GM19397 (cell line): Measurements from ENCODE around the gene RAB7A.
"Not testable (repeated sequence)": the region's sequence is repeated elsewhere in the genome, so short reads cannot be mapped to it uniquely, and the experiment has no call there.

Source experiments
- ATAC-seq: cut with Tn5 transposase; IDR thresholded peaks from one replicate; pipeline ENCODE4 v1.9.1; 2021; ENCODE audit warnings: mild to moderate bottlenecking, moderate library complexity; ENCODE audit not compliant: unreplicated experiment

The RAB7A gene

GRCh38 chr3:128749561-128749960, 23.6 kb downstream of the RAB7A start:
- not testable (repeated sequence) for ATAC-seq

DNA sequence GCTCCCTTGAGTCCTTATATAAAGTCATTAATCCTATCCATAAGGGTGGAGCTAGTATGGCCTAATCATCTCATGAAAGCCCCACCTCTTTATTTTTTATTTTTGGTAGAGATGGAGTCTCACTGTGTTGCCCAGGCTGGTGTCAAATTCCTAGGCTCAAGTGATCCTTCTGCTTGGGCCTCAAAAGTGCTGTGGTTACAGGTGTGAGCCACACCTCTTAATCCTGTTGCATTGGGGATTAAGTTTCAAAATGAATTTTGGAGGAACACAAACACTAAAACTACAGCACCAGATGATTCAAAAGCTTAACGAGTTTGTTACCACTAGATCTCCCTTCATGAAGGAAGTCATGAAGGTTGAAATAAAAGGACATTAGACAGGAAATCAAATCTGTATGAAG, 27.7 kb downstream of the RAB7A start:
- no peak for ATAC-seq

- ATAC-seq = no peak
These were observed 34.1 kb downstream of the RAB7A start for GRCh38 chr3:128760042-128760441.

- no peak for ATAC-seq
These were observed 34.9 kb downstream of the RAB7A start for GRCh38 chr3:128760881-128761280.

DNA sequence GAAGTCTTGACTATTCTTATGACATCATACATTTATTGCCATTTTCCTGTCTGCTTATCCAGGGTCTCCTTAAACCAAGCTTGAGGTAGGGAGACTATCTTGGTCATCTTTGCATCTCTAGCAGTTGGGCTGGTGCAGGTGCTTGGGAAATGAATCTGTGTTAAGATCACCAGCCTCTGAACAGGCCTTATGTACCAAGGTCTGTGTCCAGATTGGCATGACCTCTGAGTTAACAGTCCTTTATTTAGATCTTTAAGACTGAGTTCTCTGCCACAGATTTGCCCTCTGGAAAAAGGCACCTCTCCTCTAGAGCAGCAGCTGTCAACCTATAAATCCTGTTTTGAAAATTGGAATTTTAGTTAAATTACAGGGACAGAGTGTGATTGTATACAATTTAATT, 35.4 kb downstream of the RAB7A start:
- no peak for ATAC-seq

GRCh38 chr3:128763967-128764366, 38.0 kb downstream of the RAB7A start:
- no peak for ATAC-seq

DNA sequence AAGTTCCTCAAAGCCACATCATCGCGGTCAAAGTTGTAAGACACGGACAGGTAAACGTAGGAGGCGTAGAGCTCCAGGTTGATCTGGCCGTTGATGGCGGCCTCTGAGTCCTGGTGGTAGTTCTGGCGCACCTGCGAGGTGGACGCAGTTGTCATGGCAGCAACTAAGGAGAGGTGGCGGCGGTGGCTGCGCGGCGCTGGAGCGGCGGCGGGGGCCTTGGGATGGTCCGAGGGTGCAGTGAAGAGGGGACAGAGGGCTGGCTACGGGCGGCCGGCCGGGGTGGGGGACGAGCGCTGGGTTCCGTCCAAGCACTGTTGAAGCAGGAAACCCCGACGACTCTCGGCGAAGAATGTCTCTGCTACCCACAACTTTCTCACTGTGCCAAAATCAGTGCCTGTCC, 38.9 kb downstream of the RAB7A start:
- ATAC-seq = no peak

DNA sequence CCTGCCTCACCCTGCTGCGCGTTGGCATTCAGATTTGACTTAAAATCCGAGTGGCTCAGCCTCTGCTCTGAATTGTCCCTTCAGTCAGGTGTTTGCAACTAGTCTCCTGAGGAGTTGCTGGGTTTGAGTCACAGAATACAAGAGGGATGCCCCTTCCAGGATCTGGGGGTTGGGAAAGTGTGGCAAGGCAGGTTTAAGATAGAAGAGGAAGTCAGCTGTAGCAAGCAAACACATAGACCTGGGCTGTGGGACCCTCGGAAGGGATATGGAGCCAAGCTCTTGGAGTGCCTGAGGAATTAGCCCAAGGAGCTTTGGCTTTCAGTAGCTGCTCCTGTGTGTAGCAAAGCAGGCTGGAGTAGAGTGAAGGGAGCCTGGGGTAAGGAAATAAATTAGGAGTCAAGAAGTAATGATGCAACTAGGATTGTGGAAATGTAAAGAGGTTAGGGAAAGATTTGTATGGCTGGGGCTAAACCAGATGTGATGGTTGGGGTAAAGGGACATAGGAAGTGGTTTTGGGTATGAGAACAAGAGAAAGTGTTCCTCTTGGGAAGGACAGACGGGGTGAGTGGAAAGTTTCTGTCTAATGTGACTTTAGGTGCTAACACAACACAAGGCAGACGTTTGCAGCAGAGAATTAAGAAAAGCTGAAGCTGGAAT, 41.2 kb downstream of the RAB7A start:
- no peak for ATAC-seq

GRCh38 chr3:128768471-128768870, 42.5 kb downstream of the RAB7A start:
- no peak for ATAC-seq

GRCh38 chr3:128770387-128770786, 44.4 kb downstream of the RAB7A start:
- ATAC-seq = no peak

GRCh38 chr3:128773189-128773588, 47.2 kb downstream of the RAB7A start:
- ATAC-seq = not testable (repeated sequence)

DNA sequence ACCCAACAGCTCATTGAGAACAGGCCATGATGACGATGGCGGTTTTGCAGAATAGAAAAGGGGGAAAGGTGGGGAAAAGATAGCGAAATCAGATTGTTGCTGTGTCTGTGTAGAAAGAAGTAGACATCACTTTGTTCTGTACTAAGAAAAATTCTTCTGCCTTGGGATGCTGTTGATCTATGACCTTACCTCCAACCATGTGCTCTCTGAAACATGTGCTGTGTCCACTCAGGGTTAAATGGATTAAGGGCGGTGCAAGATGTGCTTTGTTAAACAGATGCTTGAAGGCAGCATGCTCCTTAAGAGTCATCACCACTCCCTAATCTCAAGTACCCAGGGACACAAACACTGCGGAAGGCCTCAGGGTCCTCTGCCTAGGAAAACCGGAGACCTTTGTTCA, 47.6 kb downstream of the RAB7A start:
- ATAC-seq = not testable (repeated sequence)

DNA sequence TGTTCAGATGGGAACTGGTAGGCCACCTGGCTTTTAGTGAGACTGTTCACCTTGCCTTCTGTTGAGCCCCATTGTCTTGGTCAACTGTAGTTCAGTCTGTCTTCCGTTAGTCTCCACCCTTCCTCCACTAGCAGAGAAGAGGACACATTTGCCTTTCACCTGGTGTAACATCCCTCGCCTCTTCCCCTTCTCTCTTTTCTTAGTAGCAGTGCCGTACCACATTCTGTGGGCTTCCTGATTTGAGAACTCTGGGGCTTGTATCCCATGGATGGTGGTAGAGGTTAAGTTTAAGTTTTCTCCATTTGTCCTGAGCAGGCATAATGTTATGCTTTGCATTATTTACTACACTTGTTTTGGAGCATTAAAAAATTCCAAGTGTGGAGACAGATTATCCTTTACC, 49.3 kb downstream of the RAB7A start:
- ATAC-seq = no peak

GRCh38 chr3:128775906-128776542, 50.0 kb downstream of the RAB7A start:
- no peak for ATAC-seq

- ATAC-seq = no peak
These were observed 54.3 kb downstream of the RAB7A start for GRCh38 chr3:128780101-128780837.

DNA sequence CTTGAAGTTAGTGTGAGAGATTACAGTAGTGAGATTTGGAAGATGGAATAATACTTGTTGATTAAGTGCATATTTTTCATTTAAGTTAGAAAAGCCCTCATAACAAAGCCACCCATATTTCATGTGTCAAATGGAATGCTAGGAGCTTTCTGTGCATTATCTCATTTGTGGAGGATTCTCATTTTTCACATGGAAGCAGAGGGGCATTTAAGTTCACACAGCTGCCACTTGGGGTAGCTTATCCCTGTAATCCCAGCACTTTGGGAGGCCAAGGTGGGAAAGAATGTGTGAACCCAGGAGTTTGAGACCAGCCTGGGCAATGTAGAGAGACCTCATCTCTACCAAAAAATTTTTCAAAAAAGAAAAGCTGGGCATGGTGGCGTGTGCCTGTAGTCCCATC, 55.2 kb downstream of the RAB7A start:
- no peak for ATAC-seq

GRCh38 chr3:128782282-128783146, 56.5 kb downstream of the RAB7A start:
- ATAC-seq = no peak

DNA sequence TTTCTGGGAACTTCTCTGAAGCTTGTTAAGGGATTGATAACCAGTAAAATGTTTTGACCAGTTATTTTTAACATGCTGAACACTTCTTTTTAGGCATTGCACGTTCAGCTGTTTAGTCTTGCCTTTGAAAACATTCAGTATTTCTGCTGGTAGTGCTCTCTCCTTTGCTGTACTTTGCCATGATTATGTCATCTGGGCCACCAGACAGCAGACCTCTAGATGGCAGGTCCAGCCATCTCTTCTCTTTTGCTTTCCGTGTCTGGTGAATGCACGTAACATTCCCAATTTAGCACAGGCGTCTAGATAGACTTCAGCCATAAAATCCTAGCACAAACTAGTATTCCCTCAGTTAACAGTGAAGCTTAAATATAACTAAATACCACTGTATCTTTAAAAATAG, 57.8 kb downstream of the RAB7A start:
- ATAC-seq = no peak

DNA sequence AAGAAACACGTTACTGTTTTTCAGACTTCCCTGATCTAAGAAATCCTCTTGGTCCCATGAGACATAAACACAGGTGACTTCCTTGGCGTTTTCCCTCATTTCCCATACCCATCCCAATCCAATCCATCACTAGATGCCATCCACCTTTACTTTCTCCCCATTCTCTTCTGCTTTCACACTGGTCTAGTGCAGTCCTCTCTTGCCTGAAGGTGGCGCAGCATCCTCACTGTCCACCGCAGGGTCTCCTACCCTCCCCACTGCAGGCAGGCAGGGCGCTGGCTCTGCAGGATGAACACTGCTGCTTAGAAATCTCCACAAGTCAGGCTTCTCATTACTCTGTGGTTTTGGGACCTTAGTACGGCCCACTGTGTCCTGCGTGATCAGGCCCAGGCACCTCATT, 58.2 kb downstream of the RAB7A start:
- no peak for ATAC-seq

- no peak for ATAC-seq
These were observed 58.9 kb downstream of the RAB7A start for GRCh38 chr3:128784843-128785242.

DNA sequence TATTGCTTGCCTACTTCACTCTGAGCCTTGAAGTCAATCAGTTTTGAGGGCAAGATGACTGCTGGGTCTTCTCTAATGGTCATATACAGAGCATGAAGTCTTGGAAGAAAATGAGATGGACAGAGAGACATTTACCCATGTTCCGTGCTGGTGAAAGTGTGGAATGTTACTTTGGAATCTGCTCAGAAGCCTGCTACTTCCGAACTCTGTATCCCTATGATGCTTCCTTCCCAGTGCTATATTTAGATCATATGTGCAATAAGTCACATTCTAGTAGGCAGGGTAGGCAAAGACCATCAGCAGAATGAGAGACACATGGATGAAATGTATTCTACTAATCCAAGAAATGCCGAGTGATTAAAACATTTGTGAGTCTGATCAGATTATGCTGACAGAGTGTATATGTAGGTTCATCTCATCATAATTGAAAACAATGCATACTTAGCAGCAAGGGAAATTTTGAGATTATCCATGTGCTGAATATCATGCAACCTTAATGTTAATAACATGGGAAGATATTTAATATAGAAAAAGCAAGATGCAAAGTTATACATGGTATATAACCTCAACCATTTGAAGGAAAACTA, 60.5 kb downstream of the RAB7A start:
- no peak for ATAC-seq
